Measurements from ENCODE around the gene EIF2S3. TPM values are rescaled to one million over a fixed set of nuclear protein-coding genes. Genes with fewer than 3 reads are reported as not detected.
A peak's percentile ranks its signal among the peaks of the same experiment; 100 is the strongest.

Gene EIF2S3
- total and polyA plus RNA-seq, 2 of the 13 experiments (the other 11 are each of a cell fraction or from before 2014, with no cell fraction given) = 61.0 to 183 TPM

- CTCF ChIA-PET (ENCODE audit: low intra/inter-chr PET ratio, low total read pairs) = no interaction called here
- WGBS (ENCODE audit: low lambda C conversion rate) = 89% methylated on average over 3 of the region's 3 CpGs
- H3K4me3 ChIP-seq (replicated peaks in 1 of 3; ENCODE audit: insufficient read depth in 1 of 3, low read depth in 2 of 3, low read length in 3 of 3) = no peak overlapping the region
Observed at GRCh38 chrX:24020306-24020876, 34.4 kb upstream of the EIF2S3 start.

GRCh38 chrX:24023544-24023943 is 31.2 kb upstream of the EIF2S3 start:
- no peak for DNase-seq (ENCODE audit: low spot score)
- Histone ChIP-seq H2AFZ (ENCODE audit: low read length) (no peak overlapping the region), H3K79me2 (ENCODE audit: insufficient read depth, low read length) (peaks cover 45% of the 10 kb centered on the region)
- TF ChIP-seq ZFP90 (CRISPR knock-in tag; IDR thresholded peaks at IDR 0.05; ENCODE audit: borderline replicate concordance) = no peak
- TF ChIP-seq KLF6 (CRISPR knock-in tag; IDR thresholded peaks at IDR 0.05) = no peak
- no peak for TF ChIP-seq RXRA (CRISPR knock-in tag; IDR thresholded peaks at IDR 0.05)
- TF ChIP-seq GMEB1 (CRISPR knock-in tag; IDR thresholded peaks at IDR 0.05; ENCODE audit: borderline replicate concordance) = no peak
- TF ChIP-seq KIAA2018 (CRISPR knock-in tag; IDR thresholded peaks at IDR 0.05; ENCODE audit: borderline replicate concordance) = no peak

More at GRCh38 chrX:24020306-24020876, 34.4 kb upstream of the EIF2S3 start:
- Histone ChIP-seq H3K4me1 (ENCODE audit: insufficient read depth, low read length) (0 out of 2 replicates have a peak, but pooled peaks cover 8% of the 10 kb centered on the region), H4K20me1 (ENCODE audit: insufficient read depth, low read length) (no peaks in the 10 kb centered on the region), H3K9ac (ENCODE audit: insufficient read depth, low read depth, low read length) (no peak overlapping the region), H2AFZ (ENCODE audit: low read length) (no peak overlapping the region), H3K4me2 (ENCODE audit: low read depth, low read length) (0 out of 2 replicates have a peak overlapping the region, but pooled peaks have one; percentile 7), H3K9me3 (ENCODE audit: low read length) (no peaks in the 10 kb centered on the region), H3K79me2 (ENCODE audit: insufficient read depth, low read length) (peaks cover 51% of the 10 kb centered on the region), H3K27ac (ENCODE audit: extremely low read length, insufficient read depth, low read length) (no peak overlapping the region), H3K36me3 (replicated peaks in 1 of 2; ENCODE audit: control insufficient read depth in 1 of 2, insufficient read depth in 2 of 2, low read length in 2 of 2) (0 out of 5 replicates have a peak, but pooled peaks cover 0 to 3% of the 10 kb centered on the region in 2 experiments), H3K27me3 (ENCODE audit: control insufficient read depth in 1 of 2, insufficient read depth in 2 of 2, low read length in 2 of 2) (no peaks in the 10 kb centered on the region; a peak in 1 of 5 replicates)
- no peak for DNase-seq (ENCODE audit: low spot score)
- BruUV-seq (replicated peaks) = no TSS peak
- intact Hi-C loops (cut with micrococcal nuclease; ENCODE audit: unreplicated experiment) = no loop called here
- TF ChIP-seq RBAK (CRISPR knock-in tag; IDR thresholded peaks at IDR 0.05) (no peak), ZNF644 (CRISPR knock-in tag; IDR thresholded peaks at IDR 0.05; ENCODE audit: low read depth) (no peak), ZNF883 (CRISPR knock-in tag; IDR thresholded peaks at IDR 0.05; ENCODE audit: not compliant biosample characterization) (no peak), SMARCE1 (IDR thresholded peaks at IDR 0.05; ENCODE audit: borderline replicate concordance) (no peak), ZSCAN25 (CRISPR knock-in tag; IDR thresholded peaks at IDR 0.05) (no peak), PAF1 (CRISPR knock-in tag; IDR thresholded peaks at IDR 0.05) (no peak)
- POLR2A ChIA-PET = no interaction called here
- ATAC-seq = no peak
- in situ Hi-C loops (cut with HindIII; ENCODE audit: extremely low pct_ligation_motif_present, low pct_unique_long_range_greater_than_20kb) = no loop called here
- FAIRE-seq = no peak

More at GRCh38 chrX:24023544-24023943, 31.2 kb upstream of the EIF2S3 start:
- Histone ChIP-seq H3K4me1 (ENCODE audit: insufficient read depth, low read length) (peaks cover 15% of the 10 kb centered on the region; the same call in 1 of the 2 replicates), H3K9ac (ENCODE audit: insufficient read depth, low read depth, low read length) (peak overlapping the region; percentile 81), H3K27me3 (ENCODE audit: control insufficient read depth in 1 of 2, insufficient read depth in 2 of 2, low read length in 2 of 2) (no peaks in the 10 kb centered on the region; a peak in 1 of 5 replicates), H3K9me3 (ENCODE audit: low read length) (no peaks in the 10 kb centered on the region), H3K4me2 (ENCODE audit: low read depth, low read length) (peak overlapping the region; percentile 68), H3K4me3 (replicated peaks in 1 of 3; ENCODE audit: insufficient read depth in 1 of 3, low read depth in 2 of 3, low read length in 3 of 3) (peak overlapping the region; percentile 77 to 83 (median 80); a peak in 5 of 6 replicates), H3K36me3 (replicated peaks in 1 of 2; ENCODE audit: control insufficient read depth in 1 of 2, insufficient read depth in 2 of 2, low read length in 2 of 2) (0 out of 5 replicates have a peak, but pooled peaks cover 0 to 3% of the 10 kb centered on the region in 2 experiments), H3K27ac (ENCODE audit: extremely low read length, insufficient read depth, low read length) (peak overlapping the region; percentile 82), H4K20me1 (ENCODE audit: insufficient read depth, low read length) (no peaks in the 10 kb centered on the region)
- BruUV-seq (replicated peaks) = no TSS peak
- 3% methylated on average over 1 of the region's 1 CpG for WGBS (ENCODE audit: low lambda C conversion rate)
- ChIA-PET POLR2A (no interaction called here), CTCF (ENCODE audit: low intra/inter-chr PET ratio, low total read pairs) (no interaction called here)
- in situ Hi-C loops (cut with HindIII; ENCODE audit: extremely low pct_ligation_motif_present, low pct_unique_long_range_greater_than_20kb) (no loop called here), intact Hi-C loops (cut with micrococcal nuclease; ENCODE audit: unreplicated experiment) (no loop called here)
- ATAC-seq (no peak), FAIRE-seq (no peak)
